OCI-M2 (cell line): ENCODE measurements around the gene ELOVL2.
"Not testable (repeated sequence)": the region's sequence is repeated elsewhere in the genome, so short reads cannot be mapped to it uniquely, and the experiment has no call there.

ENCODE experiments used
- DNase-seq: peaks from one replicate; lab custom pipeline; 2025; ENCODE audit not compliant: unreplicated experiment; lab: John Stamatoyannopoulos, UW

The ELOVL2 gene

DNA sequence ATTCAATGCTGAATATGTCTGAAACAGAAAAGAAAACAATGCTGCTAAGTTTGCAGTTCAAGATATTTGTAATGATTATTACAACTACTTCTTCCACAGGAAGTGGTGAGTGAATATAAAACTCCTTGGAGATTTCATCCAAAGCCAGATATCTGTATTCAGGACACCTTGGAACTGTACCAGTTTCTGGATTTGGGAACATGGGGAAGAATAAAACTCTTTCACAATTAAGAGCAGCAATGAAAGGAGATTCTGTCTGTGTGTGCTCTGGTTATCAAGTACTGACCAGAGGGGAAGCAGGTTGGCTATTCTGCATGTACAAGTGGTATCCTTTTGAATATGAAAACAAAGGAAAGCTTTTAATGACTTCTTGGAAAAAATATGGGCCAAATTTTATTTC lies 21.1 kb downstream of the ELOVL2 start:
- no peak for DNase-seq

DNA sequence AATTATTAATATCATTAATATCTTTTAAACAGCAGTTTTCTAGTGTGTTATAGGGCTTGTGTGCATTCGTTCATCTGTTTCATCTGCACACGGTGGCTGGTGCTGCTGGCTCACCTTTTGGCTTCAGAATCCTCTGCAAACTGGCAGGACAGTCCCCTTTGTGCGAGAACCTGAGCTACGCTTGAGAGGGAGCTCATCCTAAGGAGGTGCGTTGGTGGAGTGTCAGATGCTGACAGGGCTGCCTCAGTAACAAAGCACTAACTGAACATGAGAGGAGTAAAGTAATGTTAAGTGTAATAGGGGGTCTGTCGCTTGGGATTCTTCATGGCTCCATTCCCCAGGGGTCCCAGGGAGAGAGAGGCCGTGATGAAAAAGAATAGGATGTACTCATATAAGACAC lies 22.4 kb downstream of the ELOVL2 start:
- no peak for DNase-seq

DNA sequence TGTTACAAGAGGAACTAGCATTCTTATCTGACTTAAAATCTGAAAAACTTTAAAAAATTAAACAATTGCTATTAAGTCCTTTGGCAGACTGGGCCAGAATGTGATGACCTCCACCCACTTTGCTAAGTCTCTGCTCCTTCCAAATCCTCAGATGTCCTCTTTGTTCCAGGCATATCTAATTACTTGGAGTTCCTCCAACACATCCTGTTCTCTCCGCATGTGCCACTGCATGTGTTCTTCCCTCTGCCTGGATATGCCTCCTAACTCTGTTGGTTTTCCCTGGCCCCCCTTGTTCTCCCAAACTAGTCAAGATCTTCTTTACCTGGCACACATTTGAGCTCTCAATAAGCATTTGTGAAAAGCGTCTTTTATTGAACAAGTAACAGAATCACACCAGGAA lies 23.1 kb downstream of the ELOVL2 start:
- no peak for DNase-seq

DNA sequence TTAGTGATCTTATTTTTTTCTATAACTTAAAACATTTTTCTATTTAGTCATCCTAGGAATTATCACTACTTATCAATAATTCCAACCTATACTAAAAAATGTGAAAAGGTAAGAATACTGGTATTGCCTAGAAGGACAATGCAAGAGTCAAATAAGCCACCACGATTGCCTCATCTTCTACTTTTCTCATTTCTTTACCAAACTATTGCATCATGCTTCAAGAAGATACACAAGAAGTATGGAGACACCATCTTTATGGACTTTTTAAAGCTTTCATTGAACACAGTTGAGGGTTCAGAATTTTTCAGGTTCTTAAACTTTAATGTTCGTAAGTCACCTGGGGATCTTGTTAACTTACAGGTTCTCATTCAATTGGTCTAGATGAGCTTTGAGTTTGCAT lies 25.9 kb downstream of the ELOVL2 start:
- no peak for DNase-seq

DNA sequence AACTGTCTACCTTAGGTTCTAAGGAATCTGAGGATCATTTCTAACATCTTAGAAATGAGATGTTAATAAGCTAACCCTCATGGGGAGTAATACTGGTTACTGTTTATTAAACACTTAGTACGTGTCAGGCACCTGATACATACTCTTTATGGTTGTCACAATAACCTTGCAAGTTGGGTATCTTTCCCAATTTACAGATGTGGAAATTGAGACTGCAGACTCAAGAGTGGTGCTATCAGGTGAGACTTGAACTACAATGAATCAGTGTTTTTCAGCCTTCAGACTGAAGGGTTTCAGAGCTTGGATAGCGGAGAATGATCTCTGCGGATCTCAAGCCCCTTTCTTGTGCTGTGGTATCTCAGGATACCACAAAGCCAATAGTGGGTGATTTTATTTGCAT lies 27.0 kb downstream of the ELOVL2 start:
- no peak for DNase-seq

DNA sequence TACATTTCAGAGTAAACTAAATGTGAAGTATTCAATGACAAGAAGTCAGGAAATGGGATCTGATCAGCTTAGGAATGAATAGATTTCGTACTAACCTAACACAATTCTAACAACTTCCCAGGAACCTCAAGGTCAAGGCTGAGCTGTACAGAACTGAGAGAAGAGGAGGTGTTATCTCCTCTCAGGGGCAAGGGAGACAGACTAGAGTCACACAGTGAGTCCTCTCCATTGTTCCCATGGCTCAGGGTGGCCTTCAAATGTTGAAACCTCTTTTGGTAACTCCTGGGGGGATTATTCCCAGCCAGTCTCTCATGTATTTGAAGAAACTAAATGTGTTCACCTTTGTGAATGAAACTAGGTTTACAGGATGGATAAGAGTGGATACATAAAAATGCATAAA lies 27.7 kb downstream of the ELOVL2 start:
- no peak for DNase-seq

DNA sequence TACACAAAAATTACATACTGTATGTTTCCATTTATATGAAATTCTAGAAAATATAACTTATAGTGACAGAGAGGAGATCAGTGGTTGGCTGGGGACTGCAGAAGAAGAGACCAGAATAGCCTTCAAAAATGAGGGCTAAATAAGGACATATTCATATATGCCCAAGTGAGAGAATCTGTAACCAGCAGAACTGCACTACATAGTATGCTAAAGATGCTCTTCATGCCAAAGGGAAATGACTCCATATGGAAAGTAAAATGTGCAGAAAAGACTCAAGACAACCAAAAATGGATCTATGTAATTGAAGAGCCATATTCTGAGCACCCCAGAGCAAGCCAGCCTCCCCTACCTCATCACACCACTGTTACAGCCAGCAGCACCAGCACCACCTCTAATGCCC lies 29.0 kb downstream of the ELOVL2 start:
- DNase-seq, result no peak

DNA sequence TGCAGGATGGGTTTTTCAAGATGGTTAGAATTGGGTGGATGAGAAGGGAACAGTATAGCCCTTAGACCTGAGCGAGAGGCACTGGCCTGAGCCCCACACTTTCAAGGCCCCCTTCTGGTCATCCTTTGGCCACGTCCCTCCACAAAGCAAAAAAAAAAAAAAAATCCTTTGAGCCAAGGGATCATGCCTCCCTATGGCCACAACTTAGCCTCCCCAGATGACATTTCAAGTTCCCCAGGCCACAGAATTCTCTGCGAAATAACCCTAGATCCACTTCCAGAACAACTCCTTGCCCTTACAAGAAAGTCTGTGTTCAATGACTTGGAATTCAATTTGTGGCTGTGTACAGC lies 30.4 kb downstream of the ELOVL2 start:
- DNase-seq, result no peak

DNA sequence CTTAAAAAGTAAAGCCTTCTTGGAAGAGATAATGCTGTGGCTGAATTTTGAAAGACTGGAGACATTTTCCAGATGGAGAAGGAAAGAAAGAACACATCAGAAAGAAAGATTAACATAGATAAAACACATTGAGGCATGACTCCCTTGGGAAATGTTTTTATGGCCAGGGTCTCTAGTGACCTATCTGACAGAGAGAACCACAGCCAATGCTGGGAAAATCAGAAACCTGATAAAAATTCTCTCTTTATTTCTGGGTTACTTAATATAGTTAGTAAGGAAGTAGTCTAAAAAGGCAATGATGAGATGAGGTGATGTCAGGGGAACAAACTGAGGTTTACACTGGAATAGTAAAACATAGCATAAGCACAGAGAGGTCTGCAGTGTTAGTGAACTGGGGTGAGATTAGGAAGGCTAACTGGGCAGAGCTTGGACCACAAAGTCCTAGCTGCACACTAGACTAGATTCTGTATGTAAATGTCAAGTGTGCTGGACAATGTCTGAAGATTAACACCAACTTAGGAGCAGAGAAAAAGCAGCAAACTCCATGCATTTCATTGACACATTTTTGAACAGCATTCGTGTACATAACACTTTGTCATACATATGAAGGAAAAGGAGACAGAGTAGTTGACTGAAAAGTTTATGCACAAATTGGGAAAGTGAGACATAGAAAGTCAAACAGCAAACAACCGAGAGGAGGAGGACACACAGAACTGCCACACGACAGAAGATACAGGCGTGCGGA lies 31.0 kb downstream of the ELOVL2 start:
- no peak for DNase-seq

DNA sequence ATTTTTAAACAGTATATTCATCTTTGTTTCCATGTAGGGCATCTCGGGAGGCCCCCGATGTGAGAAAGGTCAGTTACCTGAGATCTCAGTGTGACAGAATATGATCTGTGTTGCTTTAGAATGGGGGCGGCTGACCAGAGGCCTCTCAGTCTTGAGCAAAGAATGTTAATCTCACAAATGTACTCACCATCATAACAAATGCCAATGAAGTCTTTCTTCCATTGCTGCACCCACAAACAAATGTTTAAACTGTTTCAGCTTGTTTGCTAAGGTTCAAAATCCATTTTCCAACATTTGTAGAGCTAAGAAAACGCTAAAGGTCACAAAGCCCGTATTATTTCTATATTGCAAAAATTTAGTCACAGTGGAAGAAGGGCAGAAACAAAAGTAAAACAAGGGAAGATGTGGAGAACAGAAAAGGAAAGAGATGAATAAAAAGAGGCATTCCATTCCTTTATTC lies 31.8 kb downstream of the ELOVL2 start:
- no peak for DNase-seq

DNA sequence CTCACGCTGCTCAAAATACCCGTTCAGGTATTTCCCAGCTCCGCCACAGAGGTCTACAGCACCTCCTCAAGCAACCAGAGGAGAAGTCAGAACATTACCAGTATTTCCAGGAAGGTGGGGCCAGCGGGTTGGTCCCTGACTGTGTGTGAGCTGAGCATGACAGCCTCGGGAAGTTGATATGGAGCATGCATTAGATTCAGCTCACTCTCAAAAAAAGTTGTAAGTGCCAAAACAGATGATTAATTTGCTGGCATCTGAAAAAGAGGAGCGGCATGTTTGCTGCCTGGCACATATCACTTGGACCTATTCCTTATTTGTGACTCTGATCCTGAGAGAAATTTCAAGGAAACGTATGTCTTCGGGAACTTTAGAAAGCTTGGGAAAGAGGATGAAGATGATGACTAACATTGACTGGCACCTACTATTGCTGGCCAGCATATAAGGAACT lies 32.3 kb downstream of the ELOVL2 start:
- no peak for DNase-seq

DNA sequence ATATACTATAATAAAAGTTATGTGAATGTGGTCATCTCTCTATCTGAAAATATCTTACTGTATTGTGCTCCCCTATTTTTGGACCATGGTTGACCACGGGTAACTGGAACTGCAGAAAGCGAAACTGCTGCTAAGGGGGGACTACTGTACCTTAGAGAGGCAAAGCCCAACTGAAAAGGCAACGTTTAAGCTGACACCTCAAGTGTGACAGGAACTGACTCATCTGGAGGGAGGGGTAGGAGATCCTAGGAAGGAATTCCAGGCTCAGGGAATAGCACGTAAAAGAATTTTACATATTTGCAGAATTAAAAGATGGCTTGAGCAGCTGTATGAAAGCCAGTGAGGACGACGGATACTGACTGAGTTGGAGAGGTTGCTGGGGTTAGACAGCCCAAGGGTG lies 34.8 kb downstream of the ELOVL2 start:
- no peak for DNase-seq

DNA sequence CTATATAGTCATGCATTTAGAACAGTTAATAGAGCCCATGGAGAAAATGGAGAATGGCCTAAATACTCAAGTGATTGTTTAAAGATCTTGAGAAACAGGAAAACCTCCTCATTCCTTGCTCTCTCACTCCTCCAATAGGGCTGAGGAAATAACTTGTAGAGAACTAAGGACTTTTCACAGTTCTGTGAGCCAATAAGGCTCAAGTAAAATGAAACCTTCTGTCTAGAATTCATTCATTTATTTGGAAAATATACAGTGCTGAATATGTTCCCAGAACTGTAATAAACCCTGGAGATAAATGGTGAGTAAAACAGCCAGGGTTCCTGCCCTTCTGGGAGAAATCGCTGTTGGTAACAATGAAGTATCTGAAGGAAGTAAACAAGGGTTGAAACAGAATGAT lies 35.3 kb downstream of the ELOVL2 start:
- no peak for DNase-seq

DNA sequence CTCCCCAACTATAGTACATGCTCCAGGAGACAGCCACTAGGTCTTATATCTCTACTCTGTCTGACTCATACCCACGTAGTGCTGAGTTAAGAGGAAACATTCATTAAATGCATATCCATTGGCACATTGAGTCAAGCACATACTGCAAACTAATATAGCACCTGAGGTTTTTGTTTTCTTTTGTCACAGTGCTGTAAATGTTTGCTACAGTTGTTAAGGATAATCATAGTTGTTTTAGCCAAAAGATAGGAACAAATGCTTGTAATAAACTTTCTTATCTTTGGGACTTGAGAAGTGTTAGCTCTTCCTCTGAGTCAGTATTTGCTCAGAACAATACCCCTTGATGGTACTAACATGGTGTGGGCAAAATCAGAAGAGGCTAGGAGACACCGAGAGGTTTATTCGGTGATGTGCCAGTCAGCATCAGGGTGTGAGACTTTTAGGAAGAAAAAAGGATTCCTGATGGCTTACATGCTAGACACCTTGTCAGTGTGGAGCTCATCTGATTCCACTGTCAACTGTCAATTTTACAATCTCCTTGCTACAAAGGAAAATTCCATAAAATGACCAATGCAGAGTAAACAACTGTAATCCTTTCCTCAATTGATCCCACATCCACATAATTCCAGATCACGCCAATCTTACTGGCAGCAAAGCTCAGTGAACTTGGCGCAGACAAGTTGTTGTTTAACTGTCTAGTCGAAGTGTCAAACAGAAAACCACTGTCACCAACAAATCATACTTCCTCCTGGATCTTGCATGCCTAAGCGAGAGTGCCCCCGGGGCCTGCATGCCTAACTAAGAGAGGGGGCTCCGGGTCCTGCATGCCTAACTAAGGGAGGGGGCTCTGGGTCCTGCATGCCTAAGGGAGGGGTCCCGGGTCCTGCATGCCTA lies 36.1 kb downstream of the ELOVL2 start:
- DNase-seq, result no peak

DNA sequence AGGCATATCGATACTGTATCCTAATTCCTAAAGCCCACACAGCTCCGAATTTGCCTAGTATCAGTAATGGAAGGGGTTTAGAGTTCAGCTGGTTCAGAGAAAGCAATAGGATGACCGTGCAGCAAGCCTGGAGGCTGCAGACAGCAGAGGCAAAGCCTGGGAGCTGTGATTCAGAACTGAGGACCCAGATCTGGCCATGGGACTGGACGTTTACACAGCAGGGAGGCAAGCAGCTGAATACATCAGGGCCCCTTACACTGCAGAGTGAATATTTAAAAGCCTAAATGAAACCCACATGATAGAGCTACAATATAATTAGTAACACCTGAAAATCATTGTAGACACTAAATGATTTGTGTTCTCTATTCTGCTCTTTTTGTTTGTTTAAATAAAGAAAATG lies 38.0 kb downstream of the ELOVL2 start:
- DNase-seq, result no peak

DNA sequence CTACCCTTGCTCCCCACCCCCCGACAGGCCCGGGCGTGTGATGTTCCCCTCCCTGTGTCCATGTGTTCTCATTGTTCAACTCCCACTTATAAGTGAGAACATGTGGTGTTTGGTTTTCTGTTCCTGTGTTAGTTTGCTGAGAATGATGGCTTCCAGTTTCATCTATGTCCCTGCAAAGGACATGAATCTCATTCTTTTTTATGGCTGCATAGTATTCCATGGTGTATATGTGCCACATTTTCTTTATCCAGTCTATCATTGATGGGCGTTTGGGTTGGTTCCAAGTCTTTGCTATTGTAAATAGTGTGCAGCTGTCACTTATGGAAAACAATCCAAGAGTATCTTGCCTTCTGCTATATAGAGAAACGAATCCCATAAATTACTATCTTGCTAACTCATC lies 40.8 kb downstream of the ELOVL2 start:
- not testable (repeated sequence) for DNase-seq

DNA sequence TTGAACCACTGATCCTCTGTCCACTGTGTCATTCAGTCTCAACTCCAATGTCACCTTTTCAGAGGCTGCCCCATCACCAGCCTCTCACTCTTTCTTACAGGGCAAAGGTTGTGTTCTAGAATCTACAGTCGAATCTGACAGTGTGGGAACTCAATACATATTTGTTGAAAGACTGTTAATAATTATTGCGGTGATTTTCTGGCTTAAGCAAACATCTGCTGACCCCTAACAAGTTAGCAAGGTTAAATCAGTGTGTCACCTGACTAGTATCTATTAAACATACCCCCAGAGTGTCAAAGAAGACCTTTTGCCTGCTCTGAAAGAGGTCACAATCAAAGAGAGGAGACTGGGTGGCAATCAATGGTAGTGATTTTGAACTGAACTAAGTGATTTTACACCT lies 41.9 kb downstream of the ELOVL2 start:
- no peak for DNase-seq

DNA sequence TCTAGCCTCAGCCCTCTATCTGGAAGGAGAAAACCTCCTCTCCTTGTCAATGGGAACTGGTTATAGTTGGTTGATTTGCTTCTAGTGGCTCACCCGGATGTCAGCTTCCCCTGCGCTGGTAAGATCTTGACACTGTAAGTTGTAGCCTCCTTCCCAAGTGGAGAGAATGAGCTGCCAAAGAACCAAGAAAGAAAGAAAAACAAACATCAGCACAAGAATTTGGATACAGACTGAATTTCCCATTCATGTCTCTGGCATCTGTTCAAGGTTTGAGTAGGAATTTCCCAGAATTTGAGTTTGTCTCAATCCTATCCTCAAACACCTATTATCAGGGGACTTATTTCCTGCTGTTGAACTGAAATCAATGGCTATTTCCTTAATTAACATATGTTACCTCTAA lies 44.1 kb downstream of the ELOVL2 start:
- no peak for DNase-seq

DNA sequence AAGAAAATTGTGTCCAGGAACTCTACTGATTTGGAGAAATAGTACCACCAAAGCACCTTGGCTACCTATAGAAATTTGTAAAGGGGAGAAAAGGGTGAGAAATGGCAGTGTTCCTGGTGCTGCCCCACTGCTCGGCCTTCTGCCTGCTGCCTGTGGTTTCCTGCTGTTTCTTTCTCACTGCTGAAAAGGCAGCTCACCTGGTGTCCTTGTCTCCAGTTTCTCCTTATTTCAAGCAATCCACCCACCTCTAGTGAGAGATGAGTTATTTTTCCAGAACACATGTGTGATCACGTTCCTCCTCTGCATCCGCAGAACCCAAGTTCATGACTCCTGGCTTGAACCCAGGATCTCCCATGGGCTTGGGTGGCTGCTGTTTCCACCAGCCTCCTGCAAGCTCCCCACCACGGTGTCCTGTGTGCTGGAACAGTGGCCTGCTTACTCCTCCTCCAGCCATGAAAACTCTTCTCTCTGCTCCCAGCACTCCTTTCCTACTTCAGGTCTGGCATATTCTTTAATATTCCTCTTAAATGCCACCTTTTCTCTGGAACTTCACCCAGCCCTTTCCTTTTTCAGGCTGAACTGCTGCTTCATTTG lies 48.9 kb downstream of the ELOVL2 start:
- no peak for DNase-seq

DNA sequence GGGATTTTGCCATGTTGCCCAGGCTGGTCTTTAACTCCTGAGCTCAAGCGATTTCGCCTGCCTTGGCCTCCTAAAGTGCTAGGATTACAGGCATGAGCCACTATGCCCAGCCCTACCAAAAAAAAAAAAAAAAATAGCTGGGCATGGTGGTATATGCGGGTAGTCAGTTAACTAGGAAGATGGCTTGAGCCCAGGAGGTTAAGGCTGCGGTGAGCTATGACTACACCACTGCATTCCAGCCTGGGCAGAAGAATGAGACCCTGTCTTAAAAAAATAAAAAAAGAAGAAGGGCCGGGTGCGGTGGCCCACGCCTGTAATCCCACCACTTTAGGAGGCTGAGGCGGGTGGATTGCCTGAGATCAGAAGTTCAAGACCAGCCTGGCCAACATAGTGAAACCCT lies 50.2 kb downstream of the ELOVL2 start:
- DNase-seq, result no peak

DNA sequence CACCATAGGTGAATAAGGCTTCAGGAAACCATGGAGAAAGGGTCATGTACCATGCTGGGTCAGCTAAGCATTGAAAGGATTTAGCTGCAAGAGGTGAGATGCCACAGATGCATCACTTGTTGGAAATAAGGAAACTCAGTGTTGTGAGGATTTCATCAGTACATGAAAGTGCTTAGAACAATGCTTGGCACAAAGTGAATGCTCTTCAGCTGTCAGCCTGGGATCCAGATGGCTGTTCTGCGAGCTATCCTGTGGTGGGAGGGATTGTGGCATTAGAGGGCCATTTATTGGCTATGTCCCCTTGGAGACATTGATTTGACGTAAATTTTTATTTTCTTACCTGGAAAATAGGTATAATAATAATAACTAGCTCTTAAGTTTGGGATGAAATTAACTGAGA lies 53.0 kb downstream of the ELOVL2 start:
- no peak for DNase-seq

DNA sequence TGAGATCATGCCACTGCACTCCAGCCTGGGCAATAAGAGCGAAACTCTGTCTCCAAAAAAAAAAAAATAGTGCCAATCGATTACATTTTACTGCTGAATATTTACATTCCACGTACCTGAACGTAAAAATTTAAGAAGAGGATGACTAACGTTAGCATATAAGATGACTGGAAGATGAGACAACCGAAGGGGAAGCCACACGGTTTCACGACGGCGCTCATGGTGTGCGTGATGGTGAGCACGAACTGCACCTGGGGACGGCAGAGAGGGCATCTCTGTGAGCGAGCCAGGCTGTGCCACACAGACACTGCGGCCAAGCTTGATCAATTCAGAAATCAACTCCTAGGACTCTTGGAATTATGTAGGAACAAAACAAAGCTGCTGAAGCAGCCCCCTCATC lies 54.5 kb downstream of the ELOVL2 start:
- no peak for DNase-seq
